HepG2 (cell line): ENCODE results near the gene UQCRHL. TPM values are rescaled to one million over a fixed set of nuclear protein-coding genes. Genes with fewer than 3 reads are reported as not detected.
A peak's percentile ranks its signal among the peaks of the same experiment; 100 is the strongest.

Experiments used
- ATAC-seq: fragments of 200-7000 bp; cut with Tn5 transposase; 3 replicates; pipeline ENCODE4 v1.9.1; 2020; ENCODE audit warnings: mild to moderate bottlenecking, moderate library complexity
- BruUV-seq: library from RNA; stranded (reverse); fragments of 400-500 nt; replicated peaks from 2 replicates; lab custom pipeline; 2021; lab: Mats Ljungman, UMichigan
- CTCF ChIA-PET: fragments of 300-600 bp; formaldehyde crosslinking; extraction: SDS; loops from one replicate; lab custom pipeline; 2021; ENCODE audit warnings: low total read pairs, inconsistent platforms, low intra/inter-chr PET ratio; lab: Yijun Ruan, JAX
- POLR2A ChIA-PET: fragments of 350-600 bp; sonication (Branson Sonifier 250); formaldehyde crosslinking; loops from one replicate; lab custom pipeline; 2020; ENCODE audit warnings: antibody characterized with exemption, inconsistent platforms; lab: Yijun Ruan, JAX
- DNase-seq: peaks from one replicate; pipeline ENCODE4 v3.0.0-alpha.2; 2015; ENCODE audit warnings: low spot score
- FAIRE-seq: peaks from 3 replicates; lab custom pipeline; 2011; peaks lifted over from hg19 to GRCh38; lab: Jason Lieb, UNC
- H2AFZ ChIP-seq: one replicate; pipeline ENCODE4 v1.6.1; 2011; ENCODE audit warnings: low read length, inconsistent platforms
- H3K27ac ChIP-seq: fragments of 300-600 bp; 3 replicates; pipeline ENCODE4 v1.8.0; 2011; ENCODE audit warnings: mixed run types, mild to moderate bottlenecking, mixed read lengths, low read length, inconsistent platforms; ENCODE audit not compliant: insufficient read depth; ENCODE audit errors: extremely low read length
- H3K27me3 ChIP-seq, 2 experiments: fragments of 200-600 bp in 1 of 2; 2 replicates in 1 of 2; 3 replicates in 1 of 2; pipeline versions ENCODE4 v1.6.0 to v1.8.0; 2011; ENCODE audit warnings: low read length in 2 of 2, mild to moderate bottlenecking in 2 of 2, moderate library complexity in 2 of 2, inconsistent platforms in 1 of 2; ENCODE audit not compliant: insufficient read depth in 2 of 2, control insufficient read depth in 1 of 2
- H3K36me3 ChIP-seq, 2 experiments: fragments of 200-600 bp in 1 of 2; replicated peaks in 1 of 2; 2 replicates in 1 of 2; 3 replicates in 1 of 2; pipeline versions ENCODE4 v1.5.1 to v1.8.0; 2011; ENCODE audit warnings: low read length in 2 of 2, inconsistent platforms in 1 of 2; ENCODE audit not compliant: insufficient read depth in 2 of 2, control insufficient read depth in 1 of 2
- H3K4me1 ChIP-seq: 2 replicates; pipeline ENCODE4 v1.5.1; 2012; ENCODE audit warnings: low read length, inconsistent platforms; ENCODE audit not compliant: insufficient read depth
- H3K4me2 ChIP-seq: 2 replicates; pipeline ENCODE4 v1.6.0; 2011; ENCODE audit warnings: low read depth, low read length, inconsistent platforms
- H3K4me3 ChIP-seq, 3 experiments: fragments of 200-600 bp in 1 of 3; sonication (generic), shearing (Covaris generic) in 1 of 3; replicated peaks in 1 of 3; 2 replicates each; pipeline ENCODE4 v1.5.1; 2011 to 2016; ENCODE audit warnings: low read length in 3 of 3, inconsistent platforms in 2 of 3, low read depth in 2 of 3, mild to moderate bottlenecking in 2 of 3, control low read depth in 1 of 3, mixed read lengths in 1 of 3; ENCODE audit not compliant: insufficient read depth in 1 of 3
- H3K79me2 ChIP-seq: one replicate; pipeline ENCODE4 v1.6.1; 2011; ENCODE audit warnings: low read length, inconsistent platforms; ENCODE audit not compliant: insufficient read depth
- H3K9ac ChIP-seq: 2 replicates; pipeline ENCODE4 v1.6.0; 2011; ENCODE audit warnings: mild to moderate bottlenecking, low read depth, low read length, inconsistent platforms; ENCODE audit not compliant: insufficient read depth
- H3K9me3 ChIP-seq: 2 replicates; pipeline ENCODE4 v1.5.1; 2012; ENCODE audit warnings: mild to moderate bottlenecking, low read length
- H4K20me1 ChIP-seq: 2 replicates; pipeline ENCODE4 v1.6.0; 2011; ENCODE audit warnings: inconsistent platforms, mild to moderate bottlenecking, low read length, moderate library complexity; ENCODE audit not compliant: insufficient read depth
- FOSL2 ChIP-seq: sonication (generic); formaldehyde crosslinking; IDR thresholded peaks from 2 replicates; pipeline ENCODE4 v1.4.0; 2020; ENCODE audit warnings: missing genetic modification reagents
- NR1H2 ChIP-seq: sonication (generic); formaldehyde crosslinking; IDR thresholded peaks from 2 replicates; pipeline ENCODE4 v1.8.1; 2022; ENCODE audit warnings: low read depth, missing genetic modification reagents, borderline replicate concordance
- PATZ1 ChIP-seq: sonication (generic); formaldehyde crosslinking; IDR thresholded peaks from 2 replicates; pipeline ENCODE4 v1.4.0; 2020; ENCODE audit warnings: missing genetic modification reagents
- SAP130 ChIP-seq: IDR thresholded peaks from 2 replicates; pipeline ENCODE4 v1.6.1; 2016; ENCODE audit warnings: low read depth
- ZFP36 ChIP-seq: fragments of 150-350 bp; IDR thresholded peaks from 2 replicates; pipeline ENCODE4 v1.6.1; 2018; ENCODE audit warnings: borderline replicate concordance, low read length, low read depth; ENCODE audit not compliant: partially characterized antibody
- ZFX ChIP-seq: sonication (generic); formaldehyde crosslinking; IDR thresholded peaks from 2 replicates; pipeline ENCODE4 v1.4.0; 2020; ENCODE audit warnings: mild to moderate bottlenecking, low read depth, missing genetic modification reagents, moderate library complexity
- ZNF776 ChIP-seq: sonication (generic); formaldehyde crosslinking; IDR thresholded peaks from 2 replicates; pipeline ENCODE4 v1.4.0; 2020; ENCODE audit warnings: mild to moderate bottlenecking, missing genetic modification reagents
- WGBS: methylation state at CpG from one replicate; pipeline ENCODE4 v1.1.6; 2017; ENCODE audit warnings: low lambda C conversion rate; 5-methylcytosine and 5-hydroxymethylcytosine counted together
- in situ Hi-C: cut with HindIII; loops from 2 replicates; pipeline ENCODE4 v1.10.0; 2017; ENCODE audit warnings: low pct_unique_long_range_greater_than_20kb; ENCODE audit not compliant: extremely low pct_ligation_motif_present
- intact Hi-C: fragments of 100-400 bp; cut with micrococcal nuclease; formaldehyde crosslinking; loops from one replicate; pipeline ENCODE4 v1.10.0; 2022; ENCODE audit not compliant: unreplicated experiment
- polyA plus RNA-seq, 8 experiments: library from polyadenylated mRNA; depleted of rRNA in 3 of 8; stranded (reverse) in 7 of 8; unstranded in 1 of 8; fragments of >200 nt; fragmentation: Illumina TruSeq in 4 of 8; extraction: Trizol in 4 of 8; gene quantifications; 2 replicates each; pipeline versions ENCODE4 v1.2.1 to v1.2.3, GENCODE V29; 2011 to 2016; ENCODE audit warnings: low read depth in 4 of 8, missing spikeins in 1 of 8, mixed read lengths in 1 of 8; ENCODE audit not compliant: insufficient read depth in 1 of 8
- total RNA-seq, 5 experiments: library from RNA; depleted of rRNA; stranded (reverse); fragments of >200 nt; fragmentation: Illumina TruSeq; extraction: Trizol; gene quantifications; 2 replicates each; pipeline ENCODE4 v1.2.3, GENCODE V29; 2016; ENCODE audit warnings: low read depth in 1 of 5
- TF ChIP-seq, protein P1 (sequence below): sonication (generic); IDR thresholded peaks from 2 replicates; pipeline ENCODE4 v1.6.1; 2016; ENCODE audit warnings: low read depth, borderline replicate concordance

The UQCRHL gene
- total and polyA plus RNA-seq, 2 of the 13 experiments (the other 11 are each of a cell fraction or from before 2014, with no cell fraction given) = 1.8 to 2.3 TPM

DNA sequence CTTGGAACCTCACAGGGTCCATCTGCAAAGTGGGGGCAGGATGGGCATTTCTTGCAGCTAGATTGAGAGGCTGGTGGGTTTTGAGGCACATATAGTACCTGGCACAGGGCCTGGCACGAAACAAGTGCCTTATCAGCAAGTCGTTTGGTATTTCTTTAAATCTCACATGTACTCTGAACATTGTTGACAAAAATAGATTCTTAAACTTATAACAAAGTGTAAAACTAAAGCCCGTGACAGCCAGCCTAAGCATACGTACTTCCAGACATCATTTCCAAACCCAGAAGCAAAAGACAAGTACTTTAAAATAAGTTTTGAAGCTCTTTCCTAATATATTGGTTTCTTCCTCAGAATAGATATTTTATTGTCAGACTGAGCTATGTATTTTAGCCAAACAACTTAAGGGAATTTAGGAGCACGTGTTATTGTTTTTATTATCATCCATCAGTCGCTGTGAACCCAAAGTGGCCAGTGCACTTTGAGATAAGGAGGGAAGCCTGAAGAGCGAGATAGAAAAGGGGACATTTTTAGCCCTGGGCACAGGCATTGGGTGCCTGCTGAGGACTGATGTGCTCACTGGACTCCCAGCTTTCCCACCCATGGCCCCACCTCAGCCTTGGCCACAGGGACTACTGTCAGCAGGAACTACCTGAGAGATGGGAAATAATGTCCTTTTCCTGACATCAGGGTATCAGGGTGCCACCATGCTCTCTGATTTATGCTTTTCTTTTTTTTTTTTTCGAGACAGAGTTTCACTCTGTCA lies 45.9 kb downstream of the UQCRHL start:
- Histone ChIP-seq H3K27ac (no peak overlapping the region), H3K4me3 (no peak overlapping the region), H3K4me1 (peaks cover 50% of the 10 kb centered on the region)
- TF ChIP-seq ZNF776 (CRISPR knock-in tag) (no peak), NR1H2 (CRISPR knock-in tag) (no peak), ZFX (CRISPR knock-in tag) (no peak)
- TF ChIP-seq, all 625 proteins: peak for 0
- peaks cover 0 to 9% of the 10 kb centered on the region in 2 experiments; a peak in 1 of 5 replicates for H3K27me3 ChIP-seq
- ChIA-PET POLR2A (no interaction called here), CTCF (no interaction called here)
- no peaks in the 10 kb centered on the region for H3K9me3 ChIP-seq
- ATAC-seq (no peak), DNase-seq (no peak), FAIRE-seq (no peak)
- peaks cover 2% of the 10 kb centered on the region for H3K79me2 ChIP-seq
- H3K36me3 ChIP-seq = no peaks in the 10 kb centered on the region; a peak in 1 of 5 replicates
- no peak overlapping the region for H3K4me2 ChIP-seq
- no peaks in the 10 kb centered on the region for H4K20me1 ChIP-seq
- H3K9ac ChIP-seq = no peak overlapping the region
- in situ Hi-C loops = no loop called here
- intact Hi-C loops = no loop called here
- 85% methylated on average over 8 of the region's 8 CpGs for WGBS
- H2AFZ ChIP-seq = no peak overlapping the region
- BruUV-seq = no TSS peak

GRCh38 chr1:15760520-15761211 lies 46.8 kb downstream of the UQCRHL start:
- BruUV-seq = no TSS peak
- H2AFZ ChIP-seq = no peak overlapping the region
- intact Hi-C loops = no loop called here
- H3K4me3 ChIP-seq = no peak overlapping the region; a peak in 1 of 6 replicates
- peaks cover 2% of the 10 kb centered on the region for H3K79me2 ChIP-seq
- 64% methylated on average over 6 of the region's 12 CpGs for WGBS
- DNase-seq (no peak), FAIRE-seq (no peak), ATAC-seq (no peak)
- ChIA-PET CTCF (no interaction called here), POLR2A (no interaction called here)
- H3K9me3 ChIP-seq = no peaks in the 10 kb centered on the region
- TF ChIP-seq FOSL2 (CRISPR knock-in tag) (0 out of 2 replicates have a peak, but pooled peaks have one; percentile 13), PATZ1 (CRISPR knock-in tag) (peak; percentile 42), SAP130 (CRISPR knock-in tag) (peak; percentile 23; the same call in 1 of the 2 replicates), ZFP36 (no peak)
- TF ChIP-seq, protein P1, sequence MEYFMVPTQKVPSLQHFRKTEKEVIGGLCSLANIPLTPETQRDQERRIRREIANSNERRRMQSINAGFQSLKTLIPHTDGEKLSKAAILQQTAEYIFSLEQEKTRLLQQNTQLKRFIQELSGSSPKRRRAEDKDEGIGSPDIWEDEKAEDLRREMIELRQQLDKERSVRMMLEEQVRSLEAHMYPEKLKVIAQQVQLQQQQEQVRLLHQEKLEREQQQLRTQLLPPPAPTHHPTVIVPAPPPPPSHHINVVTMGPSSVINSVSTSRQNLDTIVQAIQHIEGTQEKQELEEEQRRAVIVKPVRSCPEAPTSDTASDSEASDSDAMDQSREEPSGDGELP = peak; percentile 64; the same call in 1 of the 2 replicates
- peaks cover 0 to 9% of the 10 kb centered on the region in 2 experiments; a peak in 2 of 5 replicates for H3K27me3 ChIP-seq
- H3K9ac ChIP-seq = no peak overlapping the region
- peaks cover 59% of the 10 kb centered on the region for H3K4me1 ChIP-seq
- no peak overlapping the region for H3K27ac ChIP-seq
- in situ Hi-C loops = no loop called here
- peak overlapping the region; percentile 27; the same call in 1 of the 2 replicates for H3K4me2 ChIP-seq
- no peaks in the 10 kb centered on the region; a peak in 1 of 5 replicates for H3K36me3 ChIP-seq
- H4K20me1 ChIP-seq = no peaks in the 10 kb centered on the region
